Upper lobe of right lung (tissue), 1 donor: ENCODE results near the gene P2RX3. TPM values are rescaled to one million over a fixed set of nuclear protein-coding genes. Genes with fewer than 3 reads are reported as not detected.

Experiments
- ATAC-seq: fragments of 200-7000 bp; cut with Tn5 transposase; one replicate; pipeline ENCODE4 v1.9.1; 2020; ENCODE audit warnings: mild to moderate bottlenecking, moderate library complexity
- DNase-seq: peaks from one replicate; pipeline ENCODE4 v3.0.0-alpha.2; 2020
- H3K27ac ChIP-seq: fragments of 200-600 bp; one replicate; pipeline ENCODE4 v1.8.0; 2022
- H3K27me3 ChIP-seq: fragments of 200-600 bp; one replicate; pipeline ENCODE4 v1.8.0; 2022; ENCODE audit warnings: mild to moderate bottlenecking
- H3K36me3 ChIP-seq: fragments of 200-600 bp; one replicate; pipeline ENCODE4 v1.8.0; 2022
- H3K4me1 ChIP-seq: fragments of 200-600 bp; one replicate; pipeline ENCODE4 v1.8.0; 2022
- H3K4me3 ChIP-seq: fragments of 200-600 bp; one replicate; pipeline ENCODE4 v1.8.0; 2022; ENCODE audit warnings: mild to moderate bottlenecking
- H3K9me3 ChIP-seq: fragments of 200-600 bp; one replicate; pipeline ENCODE4 v1.8.0; 2022
- intact Hi-C: fragments of 100-400 bp; cut with DNase I; formaldehyde crosslinking; loops from one replicate; pipeline ENCODE4 v1.11.0; 2022
- total RNA-seq: library from RNA; stranded (reverse); fragmentation: NEBNext Ultra II Directional; extraction: Animal tissue kit (Norgen Biotek cat#: 25700); gene quantifications from one replicate; pipeline ENCODE4 v1.2.1, GENCODE V29; 2021
- TF ChIP-seq, protein P1 (sequence below): fragments of 200-600 bp; IDR thresholded peaks from one replicate; pipeline ENCODE4 v1.8.0; 2022; ENCODE audit warnings: antibody characterized with exemption
- donor health status: DM: no; HTN: yes; CAD: no; lungs with severe emphysema.

The P2RX3 gene
- total RNA-seq, 1 donor from 2014 or later = not detected

GRCh38 chr11:57408771-57409170 lies 70.6 kb downstream of the P2RX3 start:
- Histone ChIP-seq H3K9me3 (no peaks in the 10 kb centered on the region), H3K4me1 (peaks cover 21% of the 10 kb centered on the region), H3K27ac (no peak overlapping the region), H3K36me3 (peaks cover 70% of the 10 kb centered on the region), H3K4me3 (no peak overlapping the region), H3K27me3 (no peaks in the 10 kb centered on the region)
- TF ChIP-seq, protein P1, sequence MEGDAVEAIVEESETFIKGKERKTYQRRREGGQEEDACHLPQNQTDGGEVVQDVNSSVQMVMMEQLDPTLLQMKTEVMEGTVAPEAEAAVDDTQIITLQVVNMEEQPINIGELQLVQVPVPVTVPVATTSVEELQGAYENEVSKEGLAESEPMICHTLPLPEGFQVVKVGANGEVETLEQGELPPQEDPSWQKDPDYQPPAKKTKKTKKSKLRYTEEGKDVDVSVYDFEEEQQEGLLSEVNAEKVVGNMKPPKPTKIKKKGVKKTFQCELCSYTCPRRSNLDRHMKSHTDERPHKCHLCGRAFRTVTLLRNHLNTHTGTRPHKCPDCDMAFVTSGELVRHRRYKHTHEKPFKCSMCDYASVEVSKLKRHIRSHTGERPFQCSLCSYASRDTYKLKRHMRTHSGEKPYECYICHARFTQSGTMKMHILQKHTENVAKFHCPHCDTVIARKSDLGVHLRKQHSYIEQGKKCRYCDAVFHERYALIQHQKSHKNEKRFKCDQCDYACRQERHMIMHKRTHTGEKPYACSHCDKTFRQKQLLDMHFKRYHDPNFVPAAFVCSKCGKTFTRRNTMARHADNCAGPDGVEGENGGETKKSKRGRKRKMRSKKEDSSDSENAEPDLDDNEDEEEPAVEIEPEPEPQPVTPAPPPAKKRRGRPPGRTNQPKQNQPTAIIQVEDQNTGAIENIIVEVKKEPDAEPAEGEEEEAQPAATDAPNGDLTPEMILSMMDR = no peak
- intact Hi-C loops = no loop called here
- ATAC-seq (no peak), DNase-seq (no peak)

DNA sequence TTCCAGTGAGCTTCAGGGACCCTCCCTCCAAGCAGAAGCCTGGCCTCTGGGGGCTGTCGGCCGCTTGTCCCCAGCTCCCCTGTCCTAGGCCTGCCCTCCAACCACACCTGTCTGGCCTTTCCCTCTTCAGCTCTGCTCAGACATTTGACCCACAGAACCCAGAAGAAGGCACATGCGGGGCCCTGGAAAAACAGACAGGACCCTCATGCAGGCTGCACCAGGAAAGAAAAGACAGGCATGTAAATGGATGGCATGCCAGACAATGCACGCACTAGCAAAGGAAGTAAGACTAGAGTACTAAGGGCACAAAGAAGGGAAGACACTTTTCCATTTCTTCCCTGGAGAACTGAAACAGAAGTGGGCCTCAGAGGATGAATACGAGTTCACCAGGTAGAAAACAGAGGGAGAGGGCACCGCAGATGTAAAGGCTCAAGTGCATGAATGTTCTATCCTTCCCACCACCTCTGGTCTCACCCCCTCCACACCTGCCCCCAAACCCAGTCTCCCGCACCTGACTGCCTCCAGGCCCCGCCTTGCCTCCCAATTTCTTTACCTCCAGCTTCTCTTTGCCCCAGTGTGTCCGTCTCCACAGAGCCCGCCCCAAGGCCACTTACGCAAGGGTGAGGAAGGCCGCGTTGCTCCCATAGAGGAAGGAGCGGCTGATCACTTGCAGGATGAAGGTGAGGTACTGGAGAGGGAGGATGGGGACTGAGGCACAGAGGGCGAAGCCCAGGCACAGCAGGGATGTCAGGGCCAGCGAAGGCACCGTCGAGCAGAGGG lies 71.4 kb downstream of the P2RX3 start:
- ATAC-seq (no peak), DNase-seq (no peak)
- no peak overlapping the region for H3K4me3 ChIP-seq
- H3K4me1 ChIP-seq = peaks cover 21% of the 10 kb centered on the region
- intact Hi-C loops = no loop called here
- peaks cover 76% of the 10 kb centered on the region for H3K36me3 ChIP-seq
- no peak overlapping the region for H3K27ac ChIP-seq
- TF ChIP-seq, protein P1 = no peak
- H3K27me3 ChIP-seq = no peaks in the 10 kb centered on the region
- H3K9me3 ChIP-seq = no peaks in the 10 kb centered on the region

DNA sequence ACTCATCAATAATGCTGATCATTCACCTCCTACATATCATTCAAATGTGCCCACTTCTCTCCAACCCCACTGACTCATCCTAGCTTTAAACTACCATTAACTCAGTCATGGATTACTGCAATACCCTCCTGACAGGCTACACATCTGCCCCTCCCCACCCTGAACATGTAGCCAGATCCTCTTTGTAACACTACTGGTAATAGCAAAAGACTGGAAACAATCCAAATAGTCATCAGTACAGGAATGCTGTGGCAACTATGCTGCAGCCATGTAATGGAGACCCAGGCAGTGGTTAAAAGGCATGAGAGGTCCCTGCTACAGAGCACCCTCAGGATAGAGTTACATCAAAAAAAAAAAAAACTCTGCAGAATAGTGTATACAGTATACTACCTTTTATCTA lies 72.1 kb downstream of the P2RX3 start:
- intact Hi-C loops = no loop called here
- no peak for ATAC-seq
- H3K27ac ChIP-seq = no peak overlapping the region

DNA sequence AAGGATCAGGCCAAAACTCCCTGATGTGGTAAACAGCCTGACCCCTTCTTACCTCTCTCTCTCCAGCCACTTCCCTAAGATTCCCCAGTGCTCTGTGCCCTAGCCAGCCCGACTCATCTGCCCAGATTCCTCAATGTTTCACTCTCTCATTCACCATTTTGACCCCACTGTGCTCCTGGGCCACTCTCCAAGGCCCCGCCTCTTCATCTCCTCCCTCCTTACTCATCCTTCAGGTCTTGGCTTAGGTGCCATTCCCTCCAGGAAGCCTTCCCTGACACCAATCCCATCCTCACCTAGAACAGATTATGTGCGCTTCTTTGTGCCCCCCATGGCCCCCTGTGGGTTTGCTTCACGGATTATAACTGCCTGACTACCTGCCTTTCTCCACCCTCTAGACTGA lies 75.5 kb downstream of the P2RX3 start:
- Histone ChIP-seq H3K27me3 (no peaks in the 10 kb centered on the region), H3K9me3 (no peaks in the 10 kb centered on the region), H3K4me3 (no peak overlapping the region), H3K27ac (no peak overlapping the region), H3K4me1 (peaks cover 10% of the 10 kb centered on the region), H3K36me3 (peaks cover 98% of the 10 kb centered on the region)
- intact Hi-C loops = no loop called here
- TF ChIP-seq, protein P1 = no peak
- ATAC-seq (no peak), DNase-seq (no peak)

More for the DNA sequence above, 72.1 kb downstream of the P2RX3 start:
- no peak for DNase-seq
- H3K27me3 ChIP-seq = no peaks in the 10 kb centered on the region
- no peak overlapping the region for H3K4me3 ChIP-seq
- no peaks in the 10 kb centered on the region for H3K9me3 ChIP-seq
- H3K4me1 ChIP-seq = peaks cover 21% of the 10 kb centered on the region
- peaks cover 84% of the 10 kb centered on the region for H3K36me3 ChIP-seq
- TF ChIP-seq, protein P1 = no peak

DNA sequence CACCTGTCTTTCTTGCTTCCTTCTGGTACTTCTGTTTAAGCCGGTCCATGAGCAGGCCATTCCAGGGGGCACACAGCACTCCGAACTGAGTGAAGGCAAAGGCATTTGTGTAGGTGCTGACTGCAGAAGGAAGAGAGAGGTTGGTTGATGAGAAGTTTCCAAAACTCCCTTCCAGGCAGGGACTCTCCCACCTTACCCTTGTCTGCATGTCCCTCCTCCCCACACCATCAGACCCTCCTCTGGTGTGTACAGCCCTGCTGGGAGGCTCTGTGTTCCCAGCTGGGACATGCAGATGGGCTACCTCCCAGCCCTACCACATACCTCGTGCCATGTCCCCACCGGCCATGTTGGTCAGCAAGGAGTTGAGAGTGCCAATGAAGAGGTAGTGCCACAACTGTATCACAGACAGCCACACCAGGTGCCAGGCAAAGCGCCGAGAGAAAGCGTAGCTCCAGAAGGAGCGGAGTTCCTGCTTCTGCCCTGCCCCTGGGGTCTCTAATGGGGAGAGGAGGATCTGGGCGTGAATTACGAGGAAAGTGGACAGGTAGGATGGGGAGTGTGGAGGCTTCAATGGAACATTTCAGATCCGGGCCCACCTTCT lies 76.6 kb downstream of the P2RX3 start:
- intact Hi-C loops = no loop called here
- H3K4me3 ChIP-seq = no peak overlapping the region
- H3K27ac ChIP-seq = no peak overlapping the region
- TF ChIP-seq, protein P1 = no peak
- no peak for DNase-seq
- H3K4me1 ChIP-seq = peaks cover 10% of the 10 kb centered on the region
- H3K9me3 ChIP-seq = no peaks in the 10 kb centered on the region
- no peaks in the 10 kb centered on the region for H3K27me3 ChIP-seq
- peaks cover 98% of the 10 kb centered on the region for H3K36me3 ChIP-seq
- peak; percentile 40 for ATAC-seq
